Endodermal cell (in vitro differentiated cells): ENCODE data around the gene IQCK. TPM values are rescaled to one million over a fixed set of nuclear protein-coding genes. Genes with fewer than 3 reads are reported as not detected.

Source experiments
- DNase-seq: peaks from one replicate; pipeline ENCODE4 v3.0.0-alpha.2; 2017
- H3K27ac ChIP-seq: 2 replicates; pipeline ENCODE4 v1.5.1; 2013; ENCODE audit warnings: mild to moderate bottlenecking, low read depth, low read length, moderate library complexity
- H3K27me3 ChIP-seq: 2 replicates; pipeline ENCODE4 v1.6.1; 2013; ENCODE audit warnings: mild to moderate bottlenecking, low read length, moderate library complexity; ENCODE audit not compliant: insufficient read depth, control insufficient read depth, poor library complexity, severe bottlenecking
- H3K36me3 ChIP-seq: 2 replicates; pipeline ENCODE4 v1.7.0; 2013; ENCODE audit warnings: mild to moderate bottlenecking, low read length, moderate library complexity; ENCODE audit not compliant: control insufficient read depth, insufficient read depth
- H3K4me1 ChIP-seq: one replicate; pipeline ENCODE4 v1.7.0; 2013; ENCODE audit warnings: low read length; ENCODE audit not compliant: control insufficient read depth, insufficient read depth
- H3K4me3 ChIP-seq: 2 replicates; pipeline ENCODE4 v1.5.1; 2013; ENCODE audit warnings: mild to moderate bottlenecking, low read length, moderate library complexity
- H3K9ac ChIP-seq: 2 replicates; pipeline ENCODE4 v1.6.1; 2013; ENCODE audit warnings: mild to moderate bottlenecking, low read length, moderate library complexity; ENCODE audit not compliant: poor library complexity, severe bottlenecking; ENCODE audit errors: extremely low read depth
- H3K9me3 ChIP-seq: 2 replicates; pipeline ENCODE4 v1.6.1; 2013; ENCODE audit warnings: mild to moderate bottlenecking, low read length, moderate library complexity; ENCODE audit not compliant: control insufficient read depth
- H3K27ac Mint-ChIP-seq: 2 replicates; pipeline ENCODE4 v1.8.0; 2020; ENCODE audit warnings: mixed read lengths
- H3K27me3 Mint-ChIP-seq: 2 replicates; pipeline ENCODE4 v1.8.0; 2021; ENCODE audit warnings: mild to moderate bottlenecking, mixed read lengths; ENCODE audit not compliant: insufficient read depth
- H3K36me3 Mint-ChIP-seq: 2 replicates; pipeline ENCODE4 v1.8.0; 2020; ENCODE audit warnings: low read depth, mixed read lengths
- H3K4me1 Mint-ChIP-seq: 2 replicates; pipeline ENCODE4 v1.8.0; 2020; ENCODE audit warnings: mixed read lengths
- H3K4me3 Mint-ChIP-seq: 2 replicates; pipeline ENCODE4 v1.8.0; 2020; ENCODE audit warnings: mild to moderate bottlenecking, moderate library complexity, mixed read lengths
- H3K9me3 Mint-ChIP-seq: 2 replicates; pipeline ENCODE4 v1.8.0; 2020; ENCODE audit warnings: mild to moderate bottlenecking, mixed read lengths
- WGBS, 2 experiments: methylation state at CpG; one replicate each; pipeline versions ENCODE4 v1.1.5 to v1.1.7; 2013; ENCODE audit warnings: missing lambda C conversion rate in 2 of 2, mixed read lengths in 1 of 2; ENCODE audit not compliant: insufficient coverage in 1 of 2, insufficient read length in 1 of 2; 5-methylcytosine and 5-hydroxymethylcytosine counted together
- total RNA-seq, 2 donors: library from RNA; stranded (reverse); fragmentation: NEBNext Ultra II Directional in 1 of 2; extraction: Animal tissue kit (Norgen Biotek cat#: 25700) in 1 of 2; gene quantifications; 2 replicates in 1 of 2; 3 replicates in 1 of 2; pipeline ENCODE4 v1.2.1, GENCODE V29; 2021
- TF ChIP-seq, protein P1 (sequence below): fragments of 200-600 bp; sonication (generic); conservative IDR thresholded peaks from 2 replicates; pipeline ENCODE4 v1.5.0; 2021; ENCODE audit warnings: antibody characterized with exemption, mild to moderate bottlenecking

Gene IQCK
- total RNA-seq, 2 donors from 2014 or later = 21.1 to 30.1 TPM

DNA sequence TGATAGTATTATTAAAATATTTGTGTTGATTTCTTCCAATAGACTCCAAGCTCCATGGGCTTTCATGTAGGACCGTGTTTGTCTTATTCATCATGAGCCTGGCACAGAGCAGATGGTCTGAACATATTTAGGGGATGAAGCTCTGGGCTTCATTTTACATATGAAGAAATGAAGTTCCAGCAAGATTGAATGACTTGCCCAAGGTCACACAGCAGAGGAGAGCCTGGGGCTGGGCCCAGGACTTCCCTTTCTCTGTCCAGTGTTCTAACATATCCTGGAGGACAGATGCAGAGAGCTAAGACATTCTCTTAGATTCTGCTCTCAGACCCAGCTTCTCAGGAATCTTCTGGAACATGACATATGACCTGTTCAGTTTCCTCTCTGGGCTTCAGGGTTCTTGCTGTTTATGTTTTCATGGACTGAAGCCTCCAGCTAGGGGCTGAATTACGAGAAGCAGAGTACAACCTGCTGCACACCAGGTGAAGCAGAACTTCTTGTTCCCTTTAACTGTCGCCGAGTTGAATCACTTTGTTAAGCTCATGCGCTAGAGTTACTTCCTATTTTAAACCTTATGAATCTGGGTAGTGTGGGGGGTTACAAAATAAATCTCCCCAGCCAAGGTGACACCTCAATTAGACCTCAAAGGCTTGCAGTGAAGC is 113.0 kb downstream of the IQCK start:
- H3K36me3 Mint-ChIP-seq = peaks cover 13% of the 10 kb centered on the region
- no peak overlapping the region for H3K4me3 ChIP-seq
- H3K27me3 Mint-ChIP-seq = no peaks in the 10 kb centered on the region
- H3K9me3 ChIP-seq = no peaks in the 10 kb centered on the region
- H3K9me3 Mint-ChIP-seq = no peaks in the 10 kb centered on the region
- no peak overlapping the region for H3K9ac ChIP-seq
- TF ChIP-seq, protein P1, sequence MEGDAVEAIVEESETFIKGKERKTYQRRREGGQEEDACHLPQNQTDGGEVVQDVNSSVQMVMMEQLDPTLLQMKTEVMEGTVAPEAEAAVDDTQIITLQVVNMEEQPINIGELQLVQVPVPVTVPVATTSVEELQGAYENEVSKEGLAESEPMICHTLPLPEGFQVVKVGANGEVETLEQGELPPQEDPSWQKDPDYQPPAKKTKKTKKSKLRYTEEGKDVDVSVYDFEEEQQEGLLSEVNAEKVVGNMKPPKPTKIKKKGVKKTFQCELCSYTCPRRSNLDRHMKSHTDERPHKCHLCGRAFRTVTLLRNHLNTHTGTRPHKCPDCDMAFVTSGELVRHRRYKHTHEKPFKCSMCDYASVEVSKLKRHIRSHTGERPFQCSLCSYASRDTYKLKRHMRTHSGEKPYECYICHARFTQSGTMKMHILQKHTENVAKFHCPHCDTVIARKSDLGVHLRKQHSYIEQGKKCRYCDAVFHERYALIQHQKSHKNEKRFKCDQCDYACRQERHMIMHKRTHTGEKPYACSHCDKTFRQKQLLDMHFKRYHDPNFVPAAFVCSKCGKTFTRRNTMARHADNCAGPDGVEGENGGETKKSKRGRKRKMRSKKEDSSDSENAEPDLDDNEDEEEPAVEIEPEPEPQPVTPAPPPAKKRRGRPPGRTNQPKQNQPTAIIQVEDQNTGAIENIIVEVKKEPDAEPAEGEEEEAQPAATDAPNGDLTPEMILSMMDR = no peak
- H3K4me1 ChIP-seq = no peaks in the 10 kb centered on the region
- H3K4me3 Mint-ChIP-seq = no peak overlapping the region
- no peak overlapping the region for H3K27ac Mint-ChIP-seq
- no peaks in the 10 kb centered on the region for H3K27me3 ChIP-seq
- H3K4me1 Mint-ChIP-seq = no peaks in the 10 kb centered on the region
- H3K27ac ChIP-seq = no peak overlapping the region
- DNase-seq = no peak
- H3K36me3 ChIP-seq = no peaks in the 10 kb centered on the region
- 93 to 98% methylated on average over 4 to 5 of the region's 5 CpGs for WGBS, 2 experiments

DNA sequence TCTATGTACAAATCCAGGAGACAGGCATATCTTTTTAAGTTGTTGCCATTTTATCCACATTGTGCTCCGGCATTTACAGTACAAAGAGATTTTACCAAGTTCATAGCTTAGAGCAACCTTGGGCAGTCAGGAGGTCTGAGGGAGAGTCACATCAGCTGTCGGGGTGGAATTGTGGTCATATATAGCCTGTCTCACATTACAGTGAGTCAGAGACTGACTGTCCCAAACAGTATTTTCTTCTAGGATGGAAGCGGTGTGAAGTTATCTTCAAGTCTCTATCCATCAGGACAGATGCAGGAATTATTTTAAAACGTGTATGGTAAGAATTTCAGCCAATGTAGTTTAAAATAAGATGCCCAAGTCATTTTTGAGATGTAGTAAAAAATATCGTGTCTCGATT is 113.6 kb downstream of the IQCK start:
- 90% methylated on average over 4 to 6 of the region's 6 CpGs for WGBS, 2 experiments
- H3K9me3 Mint-ChIP-seq = no peaks in the 10 kb centered on the region
- Histone ChIP-seq H3K4me3 (no peak overlapping the region), H3K9me3 (no peaks in the 10 kb centered on the region), H3K36me3 (no peaks in the 10 kb centered on the region), H3K4me1 (no peaks in the 10 kb centered on the region), H3K27me3 (no peaks in the 10 kb centered on the region), H3K9ac (no peak overlapping the region), H3K27ac (no peak overlapping the region)
- peaks cover 11% of the 10 kb centered on the region for H3K36me3 Mint-ChIP-seq
- TF ChIP-seq, protein P1 = no peak
- no peak overlapping the region for H3K4me3 Mint-ChIP-seq
- H3K4me1 Mint-ChIP-seq = no peaks in the 10 kb centered on the region
- DNase-seq = no peak
- no peaks in the 10 kb centered on the region for H3K27me3 Mint-ChIP-seq
- H3K27ac Mint-ChIP-seq = no peak overlapping the region

DNA sequence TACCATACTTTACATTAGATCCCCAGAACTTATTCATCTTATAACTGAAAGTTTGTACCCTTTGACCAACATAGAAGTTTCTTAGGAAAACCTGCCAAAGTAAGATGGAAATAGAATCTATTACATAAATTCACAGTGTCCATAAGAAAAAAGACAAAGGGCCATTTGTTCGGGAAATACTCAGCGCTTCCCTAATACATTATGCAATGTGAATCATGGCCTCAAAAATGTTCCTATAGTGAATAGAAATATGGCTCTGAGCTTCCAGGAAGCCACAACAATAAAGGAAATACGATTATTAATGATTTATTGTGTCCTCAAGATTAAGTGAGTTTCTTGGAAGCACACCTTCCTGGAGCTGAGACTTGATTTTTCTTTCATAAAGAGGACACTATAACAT is 115.1 kb downstream of the IQCK start:
- Mint-ChIP-seq H3K27ac (no peak overlapping the region), H3K9me3 (no peaks in the 10 kb centered on the region), H3K4me3 (no peak overlapping the region), H3K4me1 (peaks cover 9% of the 10 kb centered on the region), H3K36me3 (peaks cover 10% of the 10 kb centered on the region), H3K27me3 (no peaks in the 10 kb centered on the region)
- TF ChIP-seq, protein P1 = no peak
- H3K4me1 ChIP-seq = no peaks in the 10 kb centered on the region
- no peak for DNase-seq
- H3K27me3 ChIP-seq = no peaks in the 10 kb centered on the region
- H3K4me3 ChIP-seq = no peak overlapping the region
- H3K27ac ChIP-seq = no peak overlapping the region
- H3K9ac ChIP-seq = no peak overlapping the region
- 67 to 76% methylated on average over 1 to 3 of the region's 3 CpGs for WGBS, 2 experiments
- H3K9me3 ChIP-seq = no peaks in the 10 kb centered on the region
- H3K36me3 ChIP-seq = no peaks in the 10 kb centered on the region
